Suprapubic skin (tissue), 4 donors: ENCODE results near the gene LRRFIP1. TPM values are rescaled to one million over a fixed set of nuclear protein-coding genes. Genes with fewer than 3 reads are reported as not detected.

Experiments used
- DNase-seq, 2 donors: peaks; one replicate each; pipeline ENCODE4 v3.0.0-alpha.2; 2019; ENCODE audit warnings: low spot score in 2 of 2
- H3K27ac ChIP-seq: fragments of 200-600 bp; sonication (generic); one replicate; pipeline ENCODE4 v1.5.1; 2019
- H3K27me3 ChIP-seq: fragments of 200-600 bp; sonication (generic); one replicate; pipeline ENCODE4 v1.5.1; 2019
- H3K36me3 ChIP-seq: fragments of 200-600 bp; sonication (generic); one replicate; pipeline ENCODE4 v1.5.1; 2019
- H3K4me1 ChIP-seq: fragments of 200-600 bp; sonication (generic); one replicate; pipeline ENCODE4 v1.5.1; 2019
- H3K4me3 ChIP-seq: fragments of 200-600 bp; sonication (generic); one replicate; pipeline ENCODE4 v1.5.1; 2019; ENCODE audit warnings: mild to moderate bottlenecking
- H3K9me3 ChIP-seq: fragments of 200-600 bp; sonication (generic); one replicate; pipeline ENCODE4 v1.5.1; 2019
- CTCF ChIP-seq, 2 donors: fragments of 200-600 bp in 1 of 2; fragments of 450-650 bp in 1 of 2; sonication (generic) in 1 of 2; IDR thresholded peaks; one replicate each; pipeline ENCODE4 v1.5.1; 2016 to 2019; ENCODE audit warnings: antibody characterized with exemption in 2 of 2, mild to moderate bottlenecking in 1 of 2, moderate library complexity in 1 of 2
- EP300 ChIP-seq: sonication (generic); formaldehyde crosslinking; IDR thresholded peaks from one replicate; pipeline ENCODE4 v1.6.1; 2017; ENCODE audit warnings: antibody characterized with exemption
- POLR2A ChIP-seq, 2 donors: fragments of 450-650 bp; IDR thresholded peaks; one replicate each; pipeline ENCODE4 v1.6.1; 2017; ENCODE audit warnings: antibody characterized with exemption in 2 of 2, mild to moderate bottlenecking in 2 of 2, moderate library complexity in 2 of 2
- POLR2AphosphoS5 ChIP-seq, 3 donors: sonication (generic); formaldehyde crosslinking; IDR thresholded peaks; one replicate each; pipeline ENCODE4 v1.6.1; 2017; ENCODE audit warnings: antibody characterized with exemption in 3 of 3
- WGBS: methylation state at CpG from one replicate; pipeline ENCODE4 v1.1.5; 2018; 5-methylcytosine and 5-hydroxymethylcytosine counted together
- total RNA-seq, 4 donors: library from RNA; depleted of rRNA; stranded (reverse); fragments of >200 nt; gene quantifications; one replicate each; pipeline ENCODE4 v1.1.0, GENCODE V29; 2016

LRRFIP1 gene
- total RNA-seq, 4 donors from 2014 or later = 100 to 150 (median 109) TPM

DNA sequence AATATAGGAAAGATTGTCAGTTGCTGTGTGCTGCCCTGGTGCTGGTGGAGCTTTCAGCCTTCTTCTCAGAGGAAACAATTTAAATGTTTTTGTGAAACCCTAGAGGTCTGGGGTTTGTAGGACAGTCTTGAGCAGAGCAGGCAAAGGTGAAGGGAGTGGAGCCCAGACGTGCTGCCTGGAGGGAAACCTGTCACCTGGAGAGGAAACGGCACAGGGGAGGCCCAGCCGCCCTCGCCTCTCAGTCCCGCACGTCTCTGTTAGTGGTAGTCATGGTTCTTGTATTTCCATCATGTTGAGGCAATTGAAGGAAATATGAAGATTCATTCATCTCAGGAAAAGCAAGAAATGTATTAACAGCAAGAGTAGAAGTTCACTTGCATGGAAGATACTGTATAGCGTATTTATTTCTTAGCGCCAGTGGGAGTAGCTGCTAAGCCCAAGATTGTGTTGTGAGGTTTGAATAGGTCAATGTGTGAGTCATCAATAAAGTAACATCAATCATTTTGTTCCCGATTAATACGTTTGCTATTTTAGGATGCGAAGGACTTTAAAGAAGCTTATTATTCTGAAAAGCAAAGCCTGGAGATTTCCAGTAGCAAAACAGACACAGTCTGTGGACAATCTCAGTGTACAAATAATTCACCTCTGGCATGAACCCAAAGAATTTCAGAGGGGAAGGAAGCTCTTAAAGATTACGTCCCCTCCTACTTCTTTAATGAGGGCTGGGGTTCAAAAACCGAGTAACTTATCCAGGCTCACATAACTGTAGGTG is 70.4 kb downstream of the LRRFIP1 start:
- no peak for TF ChIP-seq CTCF (IDR thresholded peaks at IDR 0.05)
- TF ChIP-seq EP300 = no peak
- TF ChIP-seq POLR2A (IDR thresholded peaks at IDR 0.05) = no peak
- no peak for TF ChIP-seq POLR2AphosphoS5 (IDR thresholded peaks at IDR 0.05)
- peak in 1 of 2 donors; percentile 49 for DNase-seq
- no peaks in the 10 kb centered on the region for H3K27me3 ChIP-seq
- H3K4me1 ChIP-seq = peaks cover 97% of the 10 kb centered on the region
- WGBS = 47% methylated on average over 13 of the region's 13 CpGs
- peak overlapping the region; percentile 36 for H3K27ac ChIP-seq
- H3K36me3 ChIP-seq = no peaks in the 10 kb centered on the region
- no peaks in the 10 kb centered on the region for H3K9me3 ChIP-seq
- no peak overlapping the region for H3K4me3 ChIP-seq

DNA sequence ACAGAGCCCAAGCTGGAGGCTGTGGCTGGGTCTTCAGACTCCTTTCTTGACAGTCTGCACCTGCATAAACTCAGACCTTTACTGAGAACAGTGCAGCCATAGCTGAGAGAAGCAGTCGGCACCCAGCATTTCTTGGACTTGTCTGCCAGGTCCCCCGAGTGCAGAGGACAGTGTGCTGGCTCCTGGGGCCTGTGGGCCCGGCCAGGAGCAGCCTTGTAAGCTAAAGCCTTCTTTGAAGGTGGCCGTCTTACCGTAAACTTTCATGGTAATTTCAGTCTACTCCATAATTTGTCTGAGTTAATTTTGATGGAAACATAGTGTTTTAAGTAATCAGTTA is 70.9 kb downstream of the LRRFIP1 start:
- Histone ChIP-seq H3K27ac (no peak overlapping the region), H3K36me3 (no peaks in the 10 kb centered on the region), H3K4me1 (peaks cover 100% of the 10 kb centered on the region), H3K4me3 (no peak overlapping the region), H3K9me3 (no peaks in the 10 kb centered on the region), H3K27me3 (no peaks in the 10 kb centered on the region)
- WGBS = 69% methylated on average over 5 of the region's 5 CpGs
- DNase-seq = peak in 1 of 2 donors; percentile 45
- no peak for TF ChIP-seq CTCF (IDR thresholded peaks at IDR 0.05)
- TF ChIP-seq EP300 = no peak
- no peak for TF ChIP-seq POLR2AphosphoS5 (IDR thresholded peaks at IDR 0.05)
- no peak for TF ChIP-seq POLR2A (IDR thresholded peaks at IDR 0.05)

DNA sequence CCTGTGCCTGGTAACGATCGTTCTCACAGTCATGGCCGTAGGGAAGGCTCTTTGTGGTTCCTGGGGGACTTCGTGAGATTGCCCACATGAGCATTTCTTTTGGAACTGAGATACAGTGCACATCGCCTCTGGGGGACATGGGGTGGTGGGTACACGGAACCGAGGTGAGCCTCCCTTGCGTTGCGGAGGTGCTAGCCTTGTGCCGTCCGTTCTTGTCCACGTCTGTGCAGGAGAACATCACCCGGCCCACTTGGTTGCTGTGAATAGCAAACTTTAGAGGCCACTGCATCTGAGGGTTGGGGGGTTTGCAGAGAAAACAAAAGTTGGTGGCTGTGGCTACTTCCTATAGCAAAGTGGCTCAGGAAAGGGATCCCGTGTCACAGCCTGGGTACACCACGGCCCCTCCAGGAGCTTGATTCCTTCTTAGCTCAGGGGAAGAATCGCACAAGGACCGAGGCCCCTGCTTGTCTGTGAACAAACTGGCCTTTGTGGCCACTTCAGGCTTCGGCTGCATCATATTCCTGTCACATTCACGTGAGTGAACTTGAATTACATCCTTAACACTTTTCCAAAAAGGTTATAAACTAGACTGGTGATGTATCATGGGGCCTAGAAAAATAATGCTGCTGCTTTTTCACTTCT is 72.6 kb downstream of the LRRFIP1 start:
- 77% methylated on average over 16 of the region's 19 CpGs for WGBS
- peak overlapping the region; percentile 73 for H3K27ac ChIP-seq
- no peak overlapping the region for H3K4me3 ChIP-seq
- peak in 1 of 2 donors; percentile 55 for DNase-seq
- TF ChIP-seq EP300 (no peak), CTCF (IDR thresholded peaks at IDR 0.05) (no peak), POLR2A (IDR thresholded peaks at IDR 0.05) (no peak), POLR2AphosphoS5 (IDR thresholded peaks at IDR 0.05) (no peak)
- no peaks in the 10 kb centered on the region for H3K27me3 ChIP-seq
- H3K36me3 ChIP-seq = no peaks in the 10 kb centered on the region
- no peaks in the 10 kb centered on the region for H3K9me3 ChIP-seq
- H3K4me1 ChIP-seq = peaks cover 100% of the 10 kb centered on the region

GRCh38 chr2:237700512-237701032 is 73.2 kb downstream of the LRRFIP1 start:
- DNase-seq = peak in 1 of 2 donors; percentile 76
- no peak for TF ChIP-seq CTCF (IDR thresholded peaks at IDR 0.05)
- no peak for TF ChIP-seq POLR2AphosphoS5 (IDR thresholded peaks at IDR 0.05)
- TF ChIP-seq POLR2A (IDR thresholded peaks at IDR 0.05) = no peak
- TF ChIP-seq EP300 = no peak
- no peaks in the 10 kb centered on the region for H3K9me3 ChIP-seq
- H3K27me3 ChIP-seq = no peaks in the 10 kb centered on the region
- no peaks in the 10 kb centered on the region for H3K36me3 ChIP-seq
- H3K4me1 ChIP-seq = peaks cover 98% of the 10 kb centered on the region
- H3K4me3 ChIP-seq = no peak overlapping the region
- 29% methylated on average over 13 of the region's 13 CpGs for WGBS
- peak overlapping the region; percentile 73 for H3K27ac ChIP-seq
